ENCODE measurements around the gene MOGAT1. TPM values are rescaled to one million over a fixed set of nuclear protein-coding genes. Genes with fewer than 3 reads are reported as not detected.

Gene MOGAT1
- polyA plus RNA-seq, 2 of the 4 experiments (the other 2 are of a cell fraction), result not detected

DNA sequence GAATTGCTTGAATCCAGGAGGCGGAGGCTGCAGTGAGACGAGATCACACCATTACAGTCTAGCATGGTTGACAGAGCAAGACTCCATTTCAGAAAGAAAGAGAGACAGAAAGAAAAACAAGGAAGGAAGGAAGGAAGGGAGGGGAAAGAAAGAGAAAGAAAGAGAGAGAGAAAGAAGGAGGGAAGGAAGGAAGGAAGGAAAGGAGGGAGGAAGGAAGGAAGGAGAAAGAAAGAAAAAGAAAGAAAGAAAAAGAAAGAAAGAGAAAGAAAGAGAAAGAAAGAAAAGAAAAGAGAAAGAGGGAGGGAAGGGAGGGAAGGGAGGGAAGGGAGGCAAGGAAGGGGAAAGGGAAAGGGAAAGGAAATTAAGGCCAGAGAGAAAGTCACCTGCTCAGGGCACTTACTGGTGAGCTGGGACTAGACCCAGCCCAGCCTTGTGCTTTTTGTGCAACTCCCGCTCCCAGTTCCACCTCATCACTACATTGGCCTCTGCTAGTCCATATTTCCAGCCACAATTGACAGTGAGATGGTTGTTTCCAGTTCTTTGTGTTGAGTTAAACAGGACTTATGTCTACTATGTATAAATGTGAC lies 35.7 kb downstream of the MOGAT1 start:
- Histone ChIP-seq H3K9me3 (no peaks in the 10 kb centered on the region), H3K4me3 (no peak overlapping the region), H3K4me2 (no peak overlapping the region), H3K27ac (no peak overlapping the region; a peak in 1 of 6 replicates), H3K4me1 (peaks cover 15% of the 10 kb centered on the region; the same call in 2 of the 3 replicates)
- FAIRE-seq (no peak), DNase-seq (ENCODE audit: low read depth in 1 of 2, low spot score in 1 of 2) (no peak), ATAC-seq (no peak)
- POLR2A ChIA-PET, result interaction anchor here (1.9 kb wide), 1 partner anchor 155 kb away, joined by 7 read pairs; no protein-coding TSS in a partner anchor
- 77% methylated on average over 3 of the region's 3 CpGs for WGBS (ENCODE audit: missing lambda C conversion rate)
- no peak for TF ChIP-seq EP300 (IDR thresholded peaks at IDR 0.05)
- TF ChIP-seq EHMT2 (IDR thresholded peaks at IDR 0.05; ENCODE audit: low read depth), result no peak
- no peak for TF ChIP-seq MYC (IDR thresholded peaks at IDR 0.05; ENCODE audit: borderline replicate concordance, low read length)
- TF ChIP-seq, protein P1, sequence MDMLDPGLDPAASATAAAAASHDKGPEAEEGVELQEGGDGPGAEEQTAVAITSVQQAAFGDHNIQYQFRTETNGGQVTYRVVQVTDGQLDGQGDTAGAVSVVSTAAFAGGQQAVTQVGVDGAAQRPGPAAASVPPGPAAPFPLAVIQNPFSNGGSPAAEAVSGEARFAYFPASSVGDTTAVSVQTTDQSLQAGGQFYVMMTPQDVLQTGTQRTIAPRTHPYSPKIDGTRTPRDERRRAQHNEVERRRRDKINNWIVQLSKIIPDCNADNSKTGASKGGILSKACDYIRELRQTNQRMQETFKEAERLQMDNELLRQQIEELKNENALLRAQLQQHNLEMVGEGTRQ (IDR thresholded peaks at IDR 0.05), result no peak
- no peak for TF ChIP-seq NPAS2 (CRISPR knock-in tag; IDR thresholded peaks at IDR 0.05; ENCODE audit: borderline replicate concordance)
- TF ChIP-seq TFCP2L1 (CRISPR knock-in tag; IDR thresholded peaks at IDR 0.05), result no peak
- TF ChIP-seq ESRRA (IDR thresholded peaks at IDR 0.05; ENCODE audit: borderline replicate concordance, low read length), result no peak
- no peak for TF ChIP-seq SREBF2 (IDR thresholded peaks at IDR 0.05)
- no peak for TF ChIP-seq ZC3H11A (IDR thresholded peaks at IDR 0.05)
- no peak for TF ChIP-seq MAZ (IDR thresholded peaks at IDR 0.05; ENCODE audit: borderline replicate concordance, low read depth, low read length)
- no peak for TF ChIP-seq MAX (IDR thresholded peaks at IDR 0.05)
- no peak for TF ChIP-seq CHD4 (IDR thresholded peaks at IDR 0.05; ENCODE audit: borderline replicate concordance)
- TF ChIP-seq HOXA7 (CRISPR knock-in tag; IDR thresholded peaks at IDR 0.05), result no peak
- TF ChIP-seq, protein P2, sequence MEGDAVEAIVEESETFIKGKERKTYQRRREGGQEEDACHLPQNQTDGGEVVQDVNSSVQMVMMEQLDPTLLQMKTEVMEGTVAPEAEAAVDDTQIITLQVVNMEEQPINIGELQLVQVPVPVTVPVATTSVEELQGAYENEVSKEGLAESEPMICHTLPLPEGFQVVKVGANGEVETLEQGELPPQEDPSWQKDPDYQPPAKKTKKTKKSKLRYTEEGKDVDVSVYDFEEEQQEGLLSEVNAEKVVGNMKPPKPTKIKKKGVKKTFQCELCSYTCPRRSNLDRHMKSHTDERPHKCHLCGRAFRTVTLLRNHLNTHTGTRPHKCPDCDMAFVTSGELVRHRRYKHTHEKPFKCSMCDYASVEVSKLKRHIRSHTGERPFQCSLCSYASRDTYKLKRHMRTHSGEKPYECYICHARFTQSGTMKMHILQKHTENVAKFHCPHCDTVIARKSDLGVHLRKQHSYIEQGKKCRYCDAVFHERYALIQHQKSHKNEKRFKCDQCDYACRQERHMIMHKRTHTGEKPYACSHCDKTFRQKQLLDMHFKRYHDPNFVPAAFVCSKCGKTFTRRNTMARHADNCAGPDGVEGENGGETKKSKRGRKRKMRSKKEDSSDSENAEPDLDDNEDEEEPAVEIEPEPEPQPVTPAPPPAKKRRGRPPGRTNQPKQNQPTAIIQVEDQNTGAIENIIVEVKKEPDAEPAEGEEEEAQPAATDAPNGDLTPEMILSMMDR (IDR thresholded peaks at IDR 0.05), result no peak
- no peak for TF ChIP-seq TP53 (CRISPR knock-in tag; IDR thresholded peaks at IDR 0.05)
- no peak for TF ChIP-seq MAFK (IDR thresholded peaks at IDR 0.05; ENCODE audit: partially characterized antibody)
- CTCF ChIA-PET, result interaction anchor here (0.6 to 8.0 kb wide), 30 partner anchors 8 to 1178 kb away, joined by 3 to 71 read pairs (median 5); partner anchors contain the start of gene ACSL3

- Histone ChIP-seq H3K27ac (peak overlapping the region; percentile 41 to 64; a peak in 4 of 6 replicates), H3K4me3 (no peak overlapping the region), H3K9me3 (no peaks in the 10 kb centered on the region), H3K4me1 (peaks cover 15% of the 10 kb centered on the region; the same call in 2 of the 3 replicates), H3K4me2 (peak overlapping the region; percentile 78)
- ATAC-seq (no peak), DNase-seq (ENCODE audit: low read depth in 1 of 2, low spot score in 1 of 2) (peak in 1 of 2 experiments; percentile 42), FAIRE-seq (no peak)
- no peak for TF ChIP-seq FOXS1 (CRISPR knock-in tag; IDR thresholded peaks at IDR 0.05)
- no peak for TF ChIP-seq EHF (CRISPR knock-in tag; IDR thresholded peaks at IDR 0.05)
- no peak for TF ChIP-seq HOXB13 (CRISPR knock-in tag; IDR thresholded peaks at IDR 0.05; ENCODE audit: low read depth)
- no peak for TF ChIP-seq NPAS2 (CRISPR knock-in tag; IDR thresholded peaks at IDR 0.05; ENCODE audit: borderline replicate concordance)
- TF ChIP-seq MAX (IDR thresholded peaks at IDR 0.05), result no peak
- no peak for TF ChIP-seq ELK1 (IDR thresholded peaks at IDR 0.05; ENCODE audit: low read depth, low read length)
- POLR2A ChIA-PET, result interaction anchor here (1.9 kb wide), 1 partner anchor 154 kb away, joined by 7 read pairs; no protein-coding TSS in a partner anchor
- CTCF ChIA-PET, result interaction anchor here (0.6 to 8.0 kb wide), 32 partner anchors 8 to 1177 kb away, joined by 3 to 71 read pairs (median 5); partner anchors contain the start of gene ACSL3
- WGBS (ENCODE audit: missing lambda C conversion rate), result 25% methylated on average over 10 of the region's 10 CpGs
These were observed 36.3 kb downstream of the MOGAT1 start for GRCh38 chr2:222707689-222708273.
